ENCODE measurements around the gene ZNF783. TPM values are rescaled to one million over a fixed set of nuclear protein-coding genes. Genes with fewer than 3 reads are reported as not detected.
"Not testable (repeated sequence)": the region's sequence is repeated elsewhere in the genome, so short reads cannot be mapped to it uniquely, and the experiment has no call there.

Gene ZNF783
- total RNA-seq, 4 donors from 2014 or later, result 9.9 to 20.8 (median 14.4) TPM

GRCh38 chr7:149229526-149229925 lies 32.5 kb upstream of the ZNF783 start:
- 72% methylated on average over 5 of the region's 6 CpGs for WGBS

DNA sequence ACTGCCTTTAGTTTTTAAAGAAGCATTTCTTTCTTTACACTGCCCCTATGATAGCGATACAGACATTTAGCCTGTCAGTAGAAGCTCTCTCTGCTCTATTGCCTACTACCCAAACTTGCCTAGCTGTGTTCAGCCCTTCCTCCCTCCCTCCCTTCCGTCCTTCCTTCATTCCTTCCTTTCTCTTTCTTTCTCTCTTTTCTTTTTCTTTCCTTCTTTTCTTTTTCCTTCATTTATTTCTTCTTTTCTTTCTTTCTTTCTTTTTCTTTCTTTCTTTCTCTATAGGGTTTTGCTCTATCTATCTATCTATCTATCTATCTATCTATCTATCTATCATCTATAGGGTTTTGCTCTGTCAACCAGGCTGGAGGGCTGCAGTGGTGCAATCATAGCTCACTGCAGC lies 29.6 kb upstream of the ZNF783 start:
- H3K9me3 ChIP-seq, result no peaks in the 10 kb centered on the region

More at GRCh38 chr7:149229526-149229925, 32.5 kb upstream of the ZNF783 start:
- TF ChIP-seq POLR2A (IDR thresholded peaks at IDR 0.05) (no peak), POLR2AphosphoS5 (IDR thresholded peaks at IDR 0.05) (no peak), EP300 (IDR thresholded peaks at IDR 0.05) (no peak)
- TF ChIP-seq, protein P1, sequence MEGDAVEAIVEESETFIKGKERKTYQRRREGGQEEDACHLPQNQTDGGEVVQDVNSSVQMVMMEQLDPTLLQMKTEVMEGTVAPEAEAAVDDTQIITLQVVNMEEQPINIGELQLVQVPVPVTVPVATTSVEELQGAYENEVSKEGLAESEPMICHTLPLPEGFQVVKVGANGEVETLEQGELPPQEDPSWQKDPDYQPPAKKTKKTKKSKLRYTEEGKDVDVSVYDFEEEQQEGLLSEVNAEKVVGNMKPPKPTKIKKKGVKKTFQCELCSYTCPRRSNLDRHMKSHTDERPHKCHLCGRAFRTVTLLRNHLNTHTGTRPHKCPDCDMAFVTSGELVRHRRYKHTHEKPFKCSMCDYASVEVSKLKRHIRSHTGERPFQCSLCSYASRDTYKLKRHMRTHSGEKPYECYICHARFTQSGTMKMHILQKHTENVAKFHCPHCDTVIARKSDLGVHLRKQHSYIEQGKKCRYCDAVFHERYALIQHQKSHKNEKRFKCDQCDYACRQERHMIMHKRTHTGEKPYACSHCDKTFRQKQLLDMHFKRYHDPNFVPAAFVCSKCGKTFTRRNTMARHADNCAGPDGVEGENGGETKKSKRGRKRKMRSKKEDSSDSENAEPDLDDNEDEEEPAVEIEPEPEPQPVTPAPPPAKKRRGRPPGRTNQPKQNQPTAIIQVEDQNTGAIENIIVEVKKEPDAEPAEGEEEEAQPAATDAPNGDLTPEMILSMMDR (IDR thresholded peaks at IDR 0.05), result no peak
- H3K27ac ChIP-seq, result no peak overlapping the region
- H3K27me3 ChIP-seq, result no peaks in the 10 kb centered on the region
- H3K4me3 ChIP-seq, result no peak overlapping the region
- DNase-seq (ENCODE audit: low spot score in 2 of 2), result no peak
- peaks cover 15% of the 10 kb centered on the region for H3K36me3 ChIP-seq
- H3K9me3 ChIP-seq, result no peaks in the 10 kb centered on the region
- peaks cover 4% of the 10 kb centered on the region for H3K4me1 ChIP-seq

GRCh38 chr7:149233655-149234204 lies 28.3 kb upstream of the ZNF783 start:
- not testable (repeated sequence) for DNase-seq (ENCODE audit: low spot score in 2 of 2); H3K36me3 ChIP-seq; H3K4me3 ChIP-seq; H3K9me3 ChIP-seq; H3K27ac ChIP-seq; H3K27me3 ChIP-seq; H3K4me1 ChIP-seq
- 61% methylated on average over 7 of the region's 7 CpGs for WGBS

More for the DNA sequence above, 29.6 kb upstream of the ZNF783 start:
- H3K4me3 ChIP-seq, result no peak overlapping the region
- no peaks in the 10 kb centered on the region for H3K27me3 ChIP-seq
- no peak for DNase-seq (ENCODE audit: low spot score in 2 of 2)
- peaks cover 4% of the 10 kb centered on the region for H3K4me1 ChIP-seq
- 60% methylated on average over 2 of the region's 2 CpGs for WGBS
- no peaks in the 10 kb centered on the region for H3K36me3 ChIP-seq
- TF ChIP-seq EP300 (IDR thresholded peaks at IDR 0.05) (no peak), POLR2AphosphoS5 (IDR thresholded peaks at IDR 0.05) (no peak), POLR2A (IDR thresholded peaks at IDR 0.05) (no peak)
- TF ChIP-seq, protein P1 (IDR thresholded peaks at IDR 0.05), result no peak
- no peak overlapping the region for H3K27ac ChIP-seq

- no peak for TF ChIP-seq EP300 (IDR thresholded peaks at IDR 0.05)
- no peak for TF ChIP-seq POLR2A (IDR thresholded peaks at IDR 0.05)
- TF ChIP-seq, protein P1 (IDR thresholded peaks at IDR 0.05), result no peak
- TF ChIP-seq POLR2AphosphoS5 (IDR thresholded peaks at IDR 0.05), result no peak
- Histone ChIP-seq H3K4me1 (peaks cover 27% of the 10 kb centered on the region), H3K27ac (no peak overlapping the region), H3K9me3 (no peaks in the 10 kb centered on the region), H3K36me3 (no peaks in the 10 kb centered on the region), H3K4me3 (no peak overlapping the region), H3K27me3 (no peaks in the 10 kb centered on the region)
- DNase-seq (ENCODE audit: low spot score in 2 of 2), result no peak
- WGBS, result 85% methylated on average over 7 of the region's 7 CpGs
These were observed 24.5 kb upstream of the ZNF783 start for GRCh38 chr7:149237502-149237901.

GRCh38 chr7:149238051-149238450 lies 23.9 kb upstream of the ZNF783 start:
- Histone ChIP-seq H3K4me3 (no peak overlapping the region), H3K36me3 (no peaks in the 10 kb centered on the region), H3K9me3 (no peaks in the 10 kb centered on the region), H3K27ac (no peak overlapping the region), H3K4me1 (peaks cover 26% of the 10 kb centered on the region), H3K27me3 (no peaks in the 10 kb centered on the region)
- no peak for DNase-seq (ENCODE audit: low spot score in 2 of 2)
- 89% methylated on average over 3 of the region's 3 CpGs for WGBS
- TF ChIP-seq POLR2A (IDR thresholded peaks at IDR 0.05) (no peak), POLR2AphosphoS5 (IDR thresholded peaks at IDR 0.05) (no peak), EP300 (IDR thresholded peaks at IDR 0.05) (no peak)
- TF ChIP-seq, protein P1 (IDR thresholded peaks at IDR 0.05), result no peak

Measured in suprapubic skin (tissue), 4 donors.